ENCODE data around the gene TBX3. TPM values are rescaled to one million over a fixed set of nuclear protein-coding genes. Genes with fewer than 3 reads are reported as not detected.

TBX3 gene
- polyA plus RNA-seq, 1 of the 3 experiments (the other 2 are of a cell fraction): 10.2 TPM

DNA sequence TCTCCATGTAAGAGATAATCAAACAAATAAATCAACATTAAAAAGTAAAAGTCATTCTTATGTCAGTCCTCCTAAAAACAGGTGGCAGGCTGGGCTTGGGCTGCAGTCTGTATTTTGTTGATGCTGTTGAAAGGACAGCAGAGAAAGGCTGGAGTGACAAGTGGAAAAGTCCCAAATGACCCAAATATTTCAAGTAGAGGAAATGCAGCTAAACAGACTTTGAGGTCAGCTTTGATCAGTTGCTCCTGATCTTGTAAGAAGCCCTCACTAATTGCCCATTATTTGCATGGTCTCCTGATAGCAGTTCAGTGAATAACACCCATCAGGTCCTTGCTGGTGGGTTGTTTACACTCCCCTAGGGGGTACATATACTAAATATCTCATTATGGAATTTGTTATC lies 24.9 kb downstream of the TBX3 start:
- Histone ChIP-seq H3K36me3 (replicated peaks in 1 of 2; ENCODE audit: control insufficient read depth in 1 of 2, insufficient read depth in 2 of 2, low read length in 1 of 2) (no peaks in the 10 kb centered on the region), H3K79me2 (ENCODE audit: insufficient read depth) (no peaks in the 10 kb centered on the region), H3K9me3 (no peaks in the 10 kb centered on the region), H3K4me3 (ENCODE audit: low read depth in 2 of 2, low read length in 1 of 2) (no peak overlapping the region), H3K27me3 (ENCODE audit: insufficient read depth) (no peaks in the 10 kb centered on the region), H3K27ac (ENCODE audit: low read depth in 2 of 2, low read length in 1 of 2) (no peak overlapping the region), H3K9me2 (no peaks in the 10 kb centered on the region), H4K20me1 (ENCODE audit: insufficient read depth) (no peaks in the 10 kb centered on the region), H2AFZ (ENCODE audit: low read depth) (no peak overlapping the region), H3F3A (replicated peaks; ENCODE audit: insufficient read depth) (no peaks in the 10 kb centered on the region), H3K4me2 (no peak overlapping the region), H3K4me1 (ENCODE audit: control insufficient read depth in 1 of 2, insufficient read depth in 2 of 2, low read depth in 1 of 2, low read length in 1 of 2) (no peaks in the 10 kb centered on the region), H3K9ac (no peak overlapping the region)
- DNase-seq: no peak
- POLR2A ChIA-PET: no interaction called here
- CTCF ChIA-PET: interaction anchor here (4.9 kb wide), 1 partner anchor 1258 kb away, joined by 27 read pairs; no protein-coding TSS in a partner anchor
- TF ChIP-seq SIN3A (IDR thresholded peaks at IDR 0.05; ENCODE audit: borderline replicate concordance, low read depth, low read length) (no peak), MXI1 (IDR thresholded peaks at IDR 0.05; ENCODE audit: low read depth, low read length) (no peak), EP300 (IDR thresholded peaks at IDR 0.05; ENCODE audit: borderline replicate concordance in 1 of 2, low read depth in 1 of 2, low read length in 1 of 2) (no peak), TCF12 (IDR thresholded peaks at IDR 0.05) (no peak), RXRA (IDR thresholded peaks at IDR 0.05; ENCODE audit: borderline replicate concordance, low read depth) (no peak), ELF1 (IDR thresholded peaks at IDR 0.05) (no peak), GABPA (IDR thresholded peaks at IDR 0.05; ENCODE audit: low read depth) (no peak), MEF2A (IDR thresholded peaks at IDR 0.05; ENCODE audit: borderline replicate concordance, low read depth) (no peak), POLR2AphosphoS5 (IDR thresholded peaks at IDR 0.05; ENCODE audit: low read depth, low read length) (no peak), FOXJ3 (CRISPR knock-in tag; IDR thresholded peaks at IDR 0.05) (no peak), YY1 (IDR thresholded peaks at IDR 0.05; ENCODE audit: low read depth) (no peak), NFIC (IDR thresholded peaks at IDR 0.05; ENCODE audit: borderline replicate concordance) (no peak)
- TF ChIP-seq, protein P1, sequence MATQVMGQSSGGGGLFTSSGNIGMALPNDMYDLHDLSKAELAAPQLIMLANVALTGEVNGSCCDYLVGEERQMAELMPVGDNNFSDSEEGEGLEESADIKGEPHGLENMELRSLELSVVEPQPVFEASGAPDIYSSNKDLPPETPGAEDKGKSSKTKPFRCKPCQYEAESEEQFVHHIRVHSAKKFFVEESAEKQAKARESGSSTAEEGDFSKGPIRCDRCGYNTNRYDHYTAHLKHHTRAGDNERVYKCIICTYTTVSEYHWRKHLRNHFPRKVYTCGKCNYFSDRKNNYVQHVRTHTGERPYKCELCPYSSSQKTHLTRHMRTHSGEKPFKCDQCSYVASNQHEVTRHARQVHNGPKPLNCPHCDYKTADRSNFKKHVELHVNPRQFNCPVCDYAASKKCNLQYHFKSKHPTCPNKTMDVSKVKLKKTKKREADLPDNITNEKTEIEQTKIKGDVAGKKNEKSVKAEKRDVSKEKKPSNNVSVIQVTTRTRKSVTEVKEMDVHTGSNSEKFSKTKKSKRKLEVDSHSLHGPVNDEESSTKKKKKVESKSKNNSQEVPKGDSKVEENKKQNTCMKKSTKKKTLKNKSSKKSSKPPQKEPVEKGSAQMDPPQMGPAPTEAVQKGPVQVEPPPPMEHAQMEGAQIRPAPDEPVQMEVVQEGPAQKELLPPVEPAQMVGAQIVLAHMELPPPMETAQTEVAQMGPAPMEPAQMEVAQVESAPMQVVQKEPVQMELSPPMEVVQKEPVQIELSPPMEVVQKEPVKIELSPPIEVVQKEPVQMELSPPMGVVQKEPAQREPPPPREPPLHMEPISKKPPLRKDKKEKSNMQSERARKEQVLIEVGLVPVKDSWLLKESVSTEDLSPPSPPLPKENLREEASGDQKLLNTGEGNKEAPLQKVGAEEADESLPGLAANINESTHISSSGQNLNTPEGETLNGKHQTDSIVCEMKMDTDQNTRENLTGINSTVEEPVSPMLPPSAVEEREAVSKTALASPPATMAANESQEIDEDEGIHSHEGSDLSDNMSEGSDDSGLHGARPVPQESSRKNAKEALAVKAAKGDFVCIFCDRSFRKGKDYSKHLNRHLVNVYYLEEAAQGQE (IDR thresholded peaks at IDR 0.05; ENCODE audit: low read depth, low read length): no peak

DNA sequence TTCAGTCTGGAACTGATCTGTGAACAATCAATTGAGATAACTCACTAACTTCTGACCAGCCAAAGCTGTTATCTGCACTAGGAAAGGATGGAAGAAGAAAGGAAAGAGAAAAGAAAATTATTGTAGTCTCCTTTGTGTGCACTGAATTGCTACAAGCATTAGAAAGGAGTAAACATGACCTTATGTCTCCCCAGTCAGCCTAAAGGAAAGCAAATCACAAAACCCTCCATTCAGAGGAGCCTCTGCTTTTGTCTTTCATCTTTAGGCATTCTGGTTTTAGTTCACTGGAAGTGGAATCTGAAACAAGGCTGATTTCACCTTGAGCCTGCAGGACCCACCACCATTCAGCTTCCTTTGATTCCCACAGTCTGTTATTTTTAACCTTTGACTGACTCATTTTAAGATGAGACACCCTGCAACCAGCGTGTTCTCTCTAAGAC lies 26.0 kb downstream of the TBX3 start:
- Histone ChIP-seq H3K9me2 (no peaks in the 10 kb centered on the region), H3K36me3 (replicated peaks in 1 of 2; ENCODE audit: control insufficient read depth in 1 of 2, insufficient read depth in 2 of 2, low read length in 1 of 2) (no peaks in the 10 kb centered on the region), H4K20me1 (ENCODE audit: insufficient read depth) (no peaks in the 10 kb centered on the region), H3K9ac (no peak overlapping the region), H3K4me1 (ENCODE audit: control insufficient read depth in 1 of 2, insufficient read depth in 2 of 2, low read depth in 1 of 2, low read length in 1 of 2) (no peaks in the 10 kb centered on the region), H3F3A (replicated peaks; ENCODE audit: insufficient read depth) (no peaks in the 10 kb centered on the region), H3K4me2 (no peak overlapping the region), H3K4me3 (ENCODE audit: low read depth in 2 of 2, low read length in 1 of 2) (no peak overlapping the region), H3K27ac (ENCODE audit: low read depth in 2 of 2, low read length in 1 of 2) (no peak overlapping the region), H3K27me3 (ENCODE audit: insufficient read depth) (no peaks in the 10 kb centered on the region), H2AFZ (ENCODE audit: low read depth) (no peak overlapping the region), H3K79me2 (ENCODE audit: insufficient read depth) (no peaks in the 10 kb centered on the region), H3K9me3 (no peaks in the 10 kb centered on the region)
- ChIA-PET CTCF (interaction anchor here (1.1 to 4.9 kb wide), 4 partner anchors 9 to 1259 kb away, joined by 3 to 27 read pairs (median 6); no protein-coding TSS in a partner anchor), POLR2A (no interaction called here)
- DNase-seq: no peak
- WGBS (ENCODE audit: low lambda C conversion rate): 30% methylated on average over 1 of the region's 1 CpG
- TF ChIP-seq, protein P2, sequence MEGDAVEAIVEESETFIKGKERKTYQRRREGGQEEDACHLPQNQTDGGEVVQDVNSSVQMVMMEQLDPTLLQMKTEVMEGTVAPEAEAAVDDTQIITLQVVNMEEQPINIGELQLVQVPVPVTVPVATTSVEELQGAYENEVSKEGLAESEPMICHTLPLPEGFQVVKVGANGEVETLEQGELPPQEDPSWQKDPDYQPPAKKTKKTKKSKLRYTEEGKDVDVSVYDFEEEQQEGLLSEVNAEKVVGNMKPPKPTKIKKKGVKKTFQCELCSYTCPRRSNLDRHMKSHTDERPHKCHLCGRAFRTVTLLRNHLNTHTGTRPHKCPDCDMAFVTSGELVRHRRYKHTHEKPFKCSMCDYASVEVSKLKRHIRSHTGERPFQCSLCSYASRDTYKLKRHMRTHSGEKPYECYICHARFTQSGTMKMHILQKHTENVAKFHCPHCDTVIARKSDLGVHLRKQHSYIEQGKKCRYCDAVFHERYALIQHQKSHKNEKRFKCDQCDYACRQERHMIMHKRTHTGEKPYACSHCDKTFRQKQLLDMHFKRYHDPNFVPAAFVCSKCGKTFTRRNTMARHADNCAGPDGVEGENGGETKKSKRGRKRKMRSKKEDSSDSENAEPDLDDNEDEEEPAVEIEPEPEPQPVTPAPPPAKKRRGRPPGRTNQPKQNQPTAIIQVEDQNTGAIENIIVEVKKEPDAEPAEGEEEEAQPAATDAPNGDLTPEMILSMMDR (IDR thresholded peaks at IDR 0.05): no peak
- TF ChIP-seq GATA2 (CRISPR knock-in tag; IDR thresholded peaks at IDR 0.05) (no peak), RAD21 (IDR thresholded peaks at IDR 0.05; ENCODE audit: low read length) (no peak), FOXJ3 (CRISPR knock-in tag; IDR thresholded peaks at IDR 0.05) (no peak), RXRA (IDR thresholded peaks at IDR 0.05; ENCODE audit: borderline replicate concordance, low read depth) (no peak), TCF12 (IDR thresholded peaks at IDR 0.05) (no peak), POLR2AphosphoS5 (IDR thresholded peaks at IDR 0.05; ENCODE audit: low read depth, low read length) (no peak)
- TF ChIP-seq, protein P3, sequence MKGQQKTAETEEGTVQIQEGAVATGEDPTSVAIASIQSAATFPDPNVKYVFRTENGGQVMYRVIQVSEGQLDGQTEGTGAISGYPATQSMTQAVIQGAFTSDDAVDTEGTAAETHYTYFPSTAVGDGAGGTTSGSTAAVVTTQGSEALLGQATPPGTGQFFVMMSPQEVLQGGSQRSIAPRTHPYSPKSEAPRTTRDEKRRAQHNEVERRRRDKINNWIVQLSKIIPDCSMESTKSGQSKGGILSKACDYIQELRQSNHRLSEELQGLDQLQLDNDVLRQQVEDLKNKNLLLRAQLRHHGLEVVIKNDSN (IDR thresholded peaks at IDR 0.05; ENCODE audit: borderline replicate concordance, low read depth): no peak
- TF ChIP-seq, protein P4, sequence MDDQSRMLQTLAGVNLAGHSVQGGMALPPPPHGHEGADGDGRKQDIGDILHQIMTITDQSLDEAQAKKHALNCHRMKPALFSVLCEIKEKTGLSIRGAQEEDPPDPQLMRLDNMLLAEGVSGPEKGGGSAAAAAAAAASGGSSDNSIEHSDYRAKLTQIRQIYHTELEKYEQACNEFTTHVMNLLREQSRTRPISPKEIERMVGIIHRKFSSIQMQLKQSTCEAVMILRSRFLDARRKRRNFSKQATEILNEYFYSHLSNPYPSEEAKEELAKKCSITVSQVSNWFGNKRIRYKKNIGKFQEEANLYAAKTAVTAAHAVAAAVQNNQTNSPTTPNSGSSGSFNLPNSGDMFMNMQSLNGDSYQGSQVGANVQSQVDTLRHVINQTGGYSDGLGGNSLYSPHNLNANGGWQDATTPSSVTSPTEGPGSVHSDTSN (IDR thresholded peaks at IDR 0.05): no peak
- TF ChIP-seq, protein P5, sequence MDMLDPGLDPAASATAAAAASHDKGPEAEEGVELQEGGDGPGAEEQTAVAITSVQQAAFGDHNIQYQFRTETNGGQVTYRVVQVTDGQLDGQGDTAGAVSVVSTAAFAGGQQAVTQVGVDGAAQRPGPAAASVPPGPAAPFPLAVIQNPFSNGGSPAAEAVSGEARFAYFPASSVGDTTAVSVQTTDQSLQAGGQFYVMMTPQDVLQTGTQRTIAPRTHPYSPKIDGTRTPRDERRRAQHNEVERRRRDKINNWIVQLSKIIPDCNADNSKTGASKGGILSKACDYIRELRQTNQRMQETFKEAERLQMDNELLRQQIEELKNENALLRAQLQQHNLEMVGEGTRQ (IDR thresholded peaks at IDR 0.05; ENCODE audit: borderline replicate concordance, low read depth, low read length): no peak
